Measurements from ENCODE around the gene KCND2.

The KCND2 gene

DNA sequence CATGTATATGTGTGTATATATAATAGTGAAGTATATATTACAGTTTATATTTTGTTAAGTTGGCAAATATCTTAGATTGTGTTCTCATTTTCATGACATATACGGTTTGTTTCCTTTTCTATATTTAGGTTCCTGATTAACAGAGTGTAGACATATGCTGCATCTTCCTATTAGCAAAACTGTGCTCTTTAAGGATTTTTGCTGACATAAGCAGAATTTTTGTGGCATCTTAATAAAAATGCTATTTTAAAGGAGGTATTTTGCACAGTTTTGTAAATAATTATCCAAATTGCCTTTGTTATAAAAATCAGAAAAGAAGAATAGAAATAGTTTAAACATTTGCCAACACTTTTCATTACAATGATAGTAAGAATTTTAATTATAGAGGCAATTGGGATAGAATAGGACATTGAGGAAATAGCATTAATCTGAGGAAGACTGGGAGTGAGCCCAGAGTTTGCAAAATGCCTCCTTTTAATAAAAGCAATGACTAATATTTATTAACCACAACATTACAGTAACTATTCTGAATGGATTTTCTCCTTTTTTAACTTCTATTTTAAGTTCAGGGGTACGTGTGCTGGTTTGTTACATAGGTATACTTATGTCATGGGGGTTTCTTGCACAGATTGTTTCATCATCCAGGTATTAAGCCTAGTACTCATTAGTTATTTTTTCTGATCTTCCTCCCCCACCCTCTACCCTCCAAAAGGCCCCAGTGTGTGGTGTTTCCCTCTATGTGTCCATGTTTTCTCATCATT lies 38.2 kb downstream of the KCND2 start:
- DNase-seq (ENCODE audit: low read depth): no peak

DNA sequence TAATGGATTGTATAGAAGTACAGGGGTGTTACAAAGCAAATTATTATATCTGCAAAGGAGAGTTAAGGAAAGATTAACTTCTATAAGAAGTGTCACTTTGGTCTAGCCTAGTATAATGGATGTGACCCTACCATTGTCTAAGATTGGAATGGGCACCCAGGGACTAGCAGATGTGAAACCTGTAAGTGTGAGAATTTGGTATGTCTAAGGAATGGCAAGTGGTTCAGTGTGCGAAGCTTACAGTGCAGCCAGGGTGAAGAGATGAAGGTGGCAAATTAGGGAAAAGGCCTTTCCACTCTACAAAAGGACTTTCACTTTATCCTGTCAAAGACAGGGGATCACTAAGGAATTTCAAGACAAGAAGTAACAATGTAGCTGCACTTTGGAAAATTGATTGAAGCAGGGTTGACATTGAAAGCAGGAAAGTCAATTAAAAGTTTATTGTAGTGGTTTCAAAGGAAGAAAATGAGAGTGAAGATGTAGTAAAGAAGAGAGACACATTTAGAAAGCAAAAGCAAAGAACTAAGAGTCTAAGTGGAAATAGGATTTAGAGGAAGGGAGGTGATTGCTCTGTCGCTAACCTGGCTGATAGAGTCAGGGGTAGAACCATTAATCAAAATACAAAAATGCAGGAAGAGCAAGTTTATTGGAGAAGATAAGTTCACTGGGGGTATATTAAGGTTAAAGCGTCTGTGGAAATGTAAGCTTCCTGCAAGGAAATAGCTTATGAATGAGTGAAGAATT lies 47.4 kb downstream of the KCND2 start:
- DNase-seq (ENCODE audit: low read depth): no peak

DNA sequence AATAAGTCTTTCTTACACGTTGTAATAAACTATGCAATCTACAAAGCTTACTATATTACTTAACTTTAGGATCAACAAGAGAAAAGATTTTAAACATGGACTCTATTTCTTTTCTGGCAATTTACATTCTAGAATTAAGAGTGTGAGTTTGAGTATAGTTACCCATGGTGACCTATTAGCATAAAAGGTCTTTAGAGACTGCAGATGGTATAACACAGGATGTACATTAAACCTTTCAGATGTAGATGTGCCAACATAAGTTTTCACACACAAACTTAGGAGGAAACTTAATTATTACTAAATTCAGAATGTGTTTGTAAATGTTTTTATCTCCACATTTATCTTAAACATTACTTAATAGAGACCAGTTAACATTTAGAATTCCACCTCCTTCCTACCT lies 54.1 kb downstream of the KCND2 start:
- DNase-seq (ENCODE audit: low read depth): no peak

DNA sequence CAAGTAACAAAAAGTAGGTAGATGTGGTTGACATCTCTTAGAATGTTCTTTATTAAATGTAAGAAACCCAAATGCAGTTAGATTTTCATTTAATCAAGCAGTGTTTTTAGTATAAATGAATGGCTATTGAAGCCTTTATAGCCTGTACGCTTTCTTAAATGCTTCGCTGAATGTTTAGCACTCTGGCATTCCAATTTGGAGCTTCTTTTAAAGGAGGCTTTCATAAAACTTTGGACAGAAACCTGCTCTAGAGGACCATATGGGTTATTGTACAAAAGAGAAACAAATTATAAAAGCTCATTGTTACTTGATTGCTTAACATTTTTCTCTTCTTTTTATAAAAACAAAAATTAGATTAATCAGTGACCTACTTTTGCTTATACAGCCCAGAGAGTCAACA lies 59.5 kb downstream of the KCND2 start:
- no peak for DNase-seq (ENCODE audit: low read depth)

DNA sequence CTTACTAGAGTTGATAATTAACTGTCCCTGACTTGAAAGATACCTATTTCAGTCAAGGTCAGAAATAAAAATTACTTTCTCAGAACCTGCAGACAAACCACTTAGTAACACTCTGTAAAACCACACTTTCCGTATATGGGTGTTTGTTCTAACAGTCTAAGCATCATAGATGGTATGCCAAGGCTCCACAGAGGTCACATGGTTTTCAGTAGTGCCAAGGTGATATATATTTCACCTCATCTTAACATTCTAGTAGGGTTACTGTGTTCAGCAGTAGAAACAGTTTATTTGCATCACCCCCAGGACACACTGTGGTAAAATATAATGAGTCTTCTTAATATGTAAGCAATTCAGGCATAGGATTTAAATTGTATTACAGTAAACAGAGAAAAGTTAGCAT lies 61.5 kb downstream of the KCND2 start:
- DNase-seq (ENCODE audit: low read depth): no peak

DNA sequence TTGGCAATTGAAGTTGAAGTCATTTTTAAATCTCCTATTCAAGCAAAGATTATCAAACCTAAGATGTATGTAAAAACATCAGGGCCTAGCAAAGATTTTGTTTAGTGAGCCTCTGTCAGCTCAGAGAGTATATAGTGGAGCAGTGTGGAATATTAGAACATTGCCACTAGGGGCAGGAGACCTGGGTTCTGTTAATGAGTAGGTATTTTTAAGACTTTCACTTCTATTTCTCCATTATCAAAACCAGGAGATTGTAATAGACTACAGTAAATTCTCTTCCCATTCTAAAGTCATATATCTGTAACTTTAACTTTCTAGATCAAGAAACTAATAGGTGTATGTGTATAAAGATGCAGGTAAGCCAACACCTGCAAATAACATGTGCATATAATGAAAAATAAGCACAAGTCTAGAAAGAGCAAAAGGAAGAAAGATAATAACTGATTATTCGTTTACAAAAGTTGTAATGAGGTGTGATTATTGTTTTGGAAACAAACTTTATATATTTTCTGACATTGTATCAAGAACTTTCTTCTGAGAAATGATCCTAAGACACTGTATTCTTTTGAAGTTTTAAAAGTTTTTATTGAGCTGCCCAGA lies 64.4 kb downstream of the KCND2 start:
- DNase-seq (ENCODE audit: low read depth): no peak

DNA sequence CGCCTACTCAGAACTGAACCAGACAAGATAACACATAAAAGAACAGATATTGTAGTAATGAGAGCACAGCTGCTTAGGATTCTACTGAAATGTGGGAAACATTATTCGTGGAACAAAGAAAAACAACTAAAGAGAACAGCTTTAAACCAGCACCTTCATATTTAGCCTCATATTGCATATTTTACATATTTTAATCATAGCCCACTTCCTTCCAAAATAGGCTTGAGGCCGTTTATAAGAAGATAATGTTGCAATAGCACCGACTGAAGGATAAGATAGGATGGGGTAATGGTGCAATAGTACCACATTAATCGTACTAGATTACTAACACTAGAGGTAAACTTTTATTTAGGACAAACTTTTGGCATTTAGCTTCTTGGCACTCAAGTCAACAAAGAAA lies 71.3 kb downstream of the KCND2 start:
- DNase-seq (ENCODE audit: low read depth): no peak

DNA sequence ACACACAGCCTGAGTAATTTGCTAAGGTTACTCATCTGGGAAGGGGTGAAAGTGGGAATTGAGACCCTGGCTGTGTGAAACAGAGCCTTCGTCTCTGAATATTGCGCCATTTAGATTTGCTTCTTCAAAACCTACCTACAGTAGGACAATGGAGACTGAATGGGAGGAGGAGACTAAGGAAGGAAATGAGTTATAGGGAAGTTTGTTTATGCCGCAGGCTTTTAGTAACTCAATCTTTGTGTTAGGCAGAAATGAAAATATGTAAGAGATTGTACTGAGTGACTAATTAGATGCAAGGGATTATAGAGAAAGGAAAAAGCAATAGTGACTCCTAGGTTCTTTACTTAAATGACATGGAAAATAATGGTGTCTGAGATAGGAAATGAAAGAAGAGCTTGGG lies 80.2 kb downstream of the KCND2 start:
- DNase-seq (ENCODE audit: low read depth): no peak

DNA sequence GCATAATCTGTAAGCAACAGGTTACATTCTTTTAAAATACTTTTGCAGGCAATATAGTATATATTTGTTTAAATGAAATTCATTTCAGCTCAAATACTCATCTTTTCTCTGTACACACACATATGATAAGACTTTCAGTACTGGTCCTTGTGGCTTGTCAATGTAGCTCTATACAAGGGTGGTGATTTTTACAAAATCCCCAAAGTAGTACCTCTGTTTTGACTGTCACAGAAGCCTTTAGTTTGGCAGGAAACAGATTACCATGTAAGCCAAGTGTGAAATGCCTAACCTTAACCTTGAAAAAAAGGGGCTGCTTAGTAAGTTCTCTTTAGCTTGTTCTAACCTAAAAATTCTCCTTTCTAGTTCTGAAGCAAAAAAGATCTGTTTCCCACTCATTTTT lies 87.9 kb downstream of the KCND2 start:
- no peak for DNase-seq (ENCODE audit: low read depth)

DNA sequence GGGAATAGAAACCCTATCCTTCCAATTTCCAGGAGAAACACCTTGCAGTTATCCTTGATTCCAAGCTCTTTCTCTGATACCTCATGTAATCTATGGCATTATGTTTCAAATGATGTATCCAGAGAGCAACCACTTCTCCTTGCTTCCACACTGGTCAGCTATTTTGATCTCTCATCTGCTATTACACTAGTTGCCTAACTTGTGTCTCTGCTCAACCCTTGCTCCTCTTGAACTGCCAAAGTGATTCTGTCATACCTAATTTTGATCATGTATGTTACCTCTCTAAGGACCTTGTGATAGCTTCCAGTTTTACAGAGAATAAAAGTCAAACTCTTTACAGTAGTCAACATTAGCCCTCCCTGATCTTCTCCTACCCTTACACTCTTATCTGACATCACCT lies 90.4 kb downstream of the KCND2 start:
- no peak for DNase-seq (ENCODE audit: low read depth)

DNA sequence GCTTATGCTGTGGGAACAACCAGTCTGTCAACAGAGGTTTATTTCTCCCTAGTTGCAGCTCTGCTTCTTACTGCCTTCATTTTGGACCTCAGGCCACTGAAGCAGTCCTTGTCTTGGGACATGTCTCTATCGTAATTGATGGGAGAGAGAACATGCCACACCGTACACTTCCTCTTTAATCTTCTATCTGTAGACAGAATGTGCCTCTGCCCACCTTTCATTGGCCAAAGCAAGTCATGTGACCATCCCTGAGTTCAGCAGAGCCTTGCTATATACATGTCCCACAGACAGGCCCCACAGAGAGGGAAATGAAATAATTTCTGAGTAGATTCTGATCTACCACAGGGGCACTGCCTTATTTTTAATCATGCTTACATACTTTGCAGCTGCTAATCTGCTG lies 98.0 kb downstream of the KCND2 start:
- no peak for DNase-seq (ENCODE audit: low read depth)

DNA sequence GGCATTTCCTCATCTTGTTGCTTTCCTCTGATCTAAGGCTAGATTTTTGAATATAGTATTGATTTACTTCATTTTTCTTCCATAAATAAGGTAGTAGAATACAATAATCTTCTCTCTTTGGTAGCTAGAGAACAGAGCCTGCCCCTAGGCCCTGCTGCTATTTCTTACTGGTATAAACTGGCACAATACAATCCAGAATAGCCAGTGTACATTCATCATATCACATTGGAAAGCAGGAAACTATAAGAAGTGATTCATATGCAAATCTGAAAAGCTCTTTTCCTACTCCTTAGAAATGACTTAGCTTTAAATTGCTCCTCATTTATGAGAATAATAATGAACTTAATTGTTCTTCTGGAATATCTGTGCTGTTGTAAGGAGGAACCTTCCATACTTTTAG lies 100.2 kb downstream of the KCND2 start:
- DNase-seq (ENCODE audit: low read depth): no peak

DNA sequence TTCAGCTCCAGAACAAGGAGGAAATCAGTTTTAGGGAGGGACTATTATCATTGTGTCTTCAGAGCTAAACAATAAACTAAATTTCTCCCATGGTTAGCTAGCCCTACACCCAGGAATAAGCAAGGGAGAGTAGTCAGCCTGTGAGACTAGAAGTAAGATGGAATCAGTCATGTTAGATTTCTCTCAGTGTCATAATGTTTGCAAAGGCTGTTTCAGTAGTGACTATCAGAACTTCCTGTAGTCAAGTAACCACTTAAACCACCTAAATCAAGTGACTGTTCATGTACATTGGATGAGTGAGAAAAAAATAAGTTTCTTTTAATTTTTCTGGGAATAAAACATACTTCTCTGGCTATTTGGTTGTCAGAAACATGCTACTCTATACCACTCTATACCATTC lies 121.6 kb downstream of the KCND2 start:
- DNase-seq (ENCODE audit: low read depth): no peak

DNA sequence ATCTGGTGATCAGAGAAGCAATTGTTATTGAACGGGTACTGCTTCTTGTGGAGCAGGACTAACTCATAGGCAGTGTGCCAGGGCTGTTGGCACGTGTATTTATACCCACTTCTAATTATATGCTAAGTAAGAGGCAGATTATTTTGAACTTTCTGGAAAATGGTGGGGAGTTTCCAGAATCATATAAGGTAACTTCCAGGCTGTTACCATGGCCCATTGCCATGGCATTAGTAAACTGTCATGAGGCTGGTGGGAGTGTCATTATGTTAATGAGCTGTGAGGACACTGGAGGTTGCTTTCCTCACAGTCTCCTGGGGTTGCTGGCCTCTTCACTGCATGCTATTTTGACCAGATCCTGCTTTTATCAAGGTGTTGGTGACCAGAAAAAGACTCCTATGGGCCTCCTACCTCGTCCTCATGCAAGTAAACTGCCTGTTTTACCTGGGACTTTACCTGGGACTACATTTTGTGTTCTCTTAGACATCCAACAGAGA lies 122.6 kb downstream of the KCND2 start:
- no peak for DNase-seq (ENCODE audit: low read depth)

DNA sequence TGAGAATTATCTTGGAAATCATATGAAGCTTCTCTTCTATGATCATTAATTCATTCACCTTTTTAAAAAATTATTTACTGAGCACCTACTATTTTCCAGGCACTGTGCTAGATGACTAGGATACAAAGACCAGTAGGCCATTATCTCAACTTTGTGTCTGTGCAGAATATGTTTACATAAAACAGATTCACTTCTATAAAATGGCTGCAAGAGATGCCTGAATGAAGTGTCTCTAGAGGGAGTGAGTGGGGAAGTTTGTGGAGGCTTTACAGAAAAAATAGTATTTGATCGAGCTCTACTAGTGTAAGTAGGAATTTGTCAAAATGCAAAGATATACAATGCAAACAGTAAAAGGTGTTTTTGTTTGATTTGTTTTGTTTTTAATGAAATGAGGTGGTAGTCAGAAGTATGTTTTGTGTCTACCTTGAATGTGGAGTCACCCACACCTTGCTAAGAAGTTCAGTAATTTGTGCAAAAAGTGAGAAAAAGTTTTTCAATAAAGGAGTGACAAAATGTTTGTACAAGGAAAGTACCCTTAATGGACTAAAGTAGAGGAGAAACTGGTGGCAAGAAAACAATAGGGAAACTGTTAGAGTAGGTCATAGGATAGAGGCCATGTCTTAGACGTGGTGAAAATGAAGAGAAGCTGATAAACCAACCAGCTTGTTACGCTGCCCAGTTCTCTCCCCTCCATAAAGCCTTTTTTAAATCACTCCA lies 125.5 kb downstream of the KCND2 start:
- no peak for DNase-seq (ENCODE audit: low read depth)

DNA sequence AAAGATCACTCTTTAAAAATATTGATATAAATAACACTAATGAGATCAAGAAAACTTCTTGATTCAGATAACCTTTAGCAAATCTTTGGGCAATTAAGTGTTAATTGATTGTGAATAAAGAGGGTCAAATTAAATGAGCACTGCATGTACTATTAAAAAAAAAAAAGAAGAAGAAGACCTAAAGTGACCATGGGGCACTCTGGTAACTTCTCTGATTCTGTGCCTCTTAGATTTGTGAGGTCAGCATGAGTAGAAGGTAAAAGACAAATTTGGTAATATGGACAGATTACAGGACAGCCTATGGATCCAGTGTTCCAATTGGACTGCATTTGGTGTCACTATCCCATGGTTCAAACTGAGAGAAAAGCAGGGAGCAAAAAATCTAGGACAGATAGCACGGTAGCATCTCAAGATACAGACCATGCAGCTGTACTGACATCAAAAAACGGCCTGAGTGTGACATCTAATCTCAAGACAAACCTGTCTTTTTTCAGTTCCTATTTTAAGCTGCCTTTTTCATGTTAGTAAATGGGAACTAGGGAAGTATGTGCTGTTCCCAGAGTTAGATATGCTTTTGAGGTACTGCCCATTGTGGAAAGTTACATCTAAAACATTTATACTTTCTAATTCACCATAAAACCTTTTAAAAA lies 128.0 kb downstream of the KCND2 start:
- DNase-seq (ENCODE audit: low read depth): no peak

DNA sequence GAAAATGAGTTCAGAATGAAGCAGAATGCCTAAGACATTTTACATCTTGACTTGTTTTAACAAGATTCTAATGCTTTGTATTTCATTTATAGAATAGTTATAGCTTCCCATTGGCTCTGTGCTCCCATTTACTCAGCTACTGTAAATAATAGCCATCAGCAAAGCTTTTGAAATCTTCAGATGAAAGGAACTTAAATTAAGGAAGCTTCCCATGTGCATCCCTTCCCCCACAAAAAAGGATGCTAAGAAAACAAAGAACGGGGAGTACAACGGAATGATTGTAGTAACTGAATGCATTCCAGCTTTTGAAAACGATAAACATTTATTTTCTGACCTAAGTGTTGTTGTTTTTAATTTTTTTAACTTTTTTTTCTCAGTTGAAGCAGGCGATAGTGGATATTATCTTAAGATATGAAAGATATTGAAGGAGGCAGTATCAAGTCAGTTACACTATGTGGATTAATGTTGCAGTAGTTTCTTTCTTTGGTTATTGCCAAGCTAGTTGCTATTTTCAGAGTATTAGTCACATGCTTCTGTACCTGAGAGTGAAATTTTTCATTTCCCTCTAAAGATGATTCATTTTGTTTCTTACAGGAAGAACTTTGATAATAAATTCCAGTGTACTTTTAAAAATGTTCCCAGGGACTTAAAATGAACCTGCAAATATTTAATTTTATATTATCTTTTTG lies 129.2 kb downstream of the KCND2 start:
- peak; percentile 35 for DNase-seq (ENCODE audit: low read depth)

DNA sequence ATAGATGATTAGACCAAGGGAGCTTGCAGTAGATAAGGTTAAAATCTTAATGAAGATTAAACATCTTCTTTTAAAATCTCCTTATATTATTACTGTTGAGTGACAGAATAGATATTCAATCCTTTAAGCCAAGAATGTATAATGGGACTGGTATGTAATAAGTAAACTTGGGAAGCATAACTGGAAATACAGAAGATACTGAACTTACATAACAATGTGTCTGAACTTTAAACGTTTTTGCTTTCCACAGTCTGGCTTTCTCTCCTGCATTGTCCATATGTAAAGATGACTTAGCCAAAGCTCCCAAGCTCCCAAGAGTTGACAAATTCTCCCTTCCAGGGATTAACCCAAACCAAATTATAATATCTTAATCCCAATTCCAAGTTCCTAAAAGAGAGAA lies 129.8 kb downstream of the KCND2 start:
- peak; percentile 11 for DNase-seq (ENCODE audit: low read depth)

DNA sequence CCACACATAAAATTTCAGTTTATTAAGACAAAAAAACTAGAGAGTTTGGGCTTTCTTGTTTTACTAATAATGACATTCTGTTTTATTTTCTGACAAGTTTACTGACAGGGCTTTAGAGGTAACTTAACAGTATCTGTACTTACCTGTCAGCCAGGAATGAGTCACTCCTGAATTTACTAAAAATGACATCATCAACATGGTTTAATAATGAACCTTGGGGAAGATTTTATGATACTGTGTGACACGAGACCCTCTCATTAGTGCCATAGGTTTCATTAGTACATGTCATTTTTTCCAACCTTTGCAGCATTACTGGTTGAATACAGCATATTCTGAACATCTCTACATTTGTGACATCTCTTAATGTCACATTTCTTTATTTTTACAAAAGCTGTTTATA lies 131.1 kb downstream of the KCND2 start:
- DNase-seq (ENCODE audit: low read depth): no peak

DNA sequence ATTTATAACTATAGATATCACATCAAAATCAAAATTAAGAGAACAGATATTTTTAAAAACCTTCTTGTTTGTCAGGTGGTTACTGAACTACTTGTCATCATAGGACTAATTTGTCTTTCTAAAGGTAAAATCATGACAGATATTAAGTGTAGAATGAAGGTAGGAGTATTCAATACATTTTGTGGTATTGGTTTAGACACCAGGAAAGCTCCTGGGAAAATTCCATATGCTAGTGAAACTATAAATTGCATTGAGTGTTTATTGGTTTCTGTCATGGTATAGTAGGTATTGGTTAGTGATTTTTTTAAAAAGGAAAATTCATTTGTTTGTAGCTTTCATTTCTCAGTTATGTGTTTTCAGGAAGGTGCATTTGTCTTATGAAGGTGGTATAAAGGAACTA lies 132.7 kb downstream of the KCND2 start:
- DNase-seq (ENCODE audit: low read depth): no peak

DNA sequence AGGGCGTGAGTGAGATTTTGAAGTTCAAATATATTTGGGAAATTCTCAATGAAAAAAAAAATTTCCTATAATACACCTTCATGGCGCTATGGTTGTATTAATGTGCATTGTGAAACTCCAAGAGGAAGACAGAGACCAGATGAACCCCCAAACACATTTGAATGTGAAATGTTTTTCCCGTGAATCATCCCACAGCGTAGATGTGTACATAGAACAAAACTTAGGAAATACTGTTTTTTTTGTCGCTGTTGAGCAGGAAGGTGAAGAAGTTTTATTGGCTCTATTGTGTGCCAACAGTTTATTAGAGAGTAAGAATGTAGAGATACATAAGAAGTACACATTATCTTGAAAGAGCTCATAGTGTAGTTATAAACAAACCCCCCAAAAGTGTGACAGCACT lies 134.0 kb downstream of the KCND2 start:
- DNase-seq (ENCODE audit: low read depth): no peak
